Common myeloid progenitor, CD34-positive (primary cell): Measurements from ENCODE around the gene RBM12.
A peak's percentile ranks its signal among the peaks of the same experiment; 100 is the strongest.

Source experiments
- CTCF ChIA-PET: fragments of 350-600 bp; sonication (Branson Sonifier 250); formaldehyde crosslinking; loops from one replicate; lab custom pipeline; 2021; ENCODE audit warnings: antibody characterized with exemption; lab: Charles Lee
- POLR2A ChIA-PET: fragments of 350-600 bp; sonication (Branson Sonifier 250); formaldehyde crosslinking; loops from one replicate; lab custom pipeline; 2021; ENCODE audit warnings: antibody characterized with exemption; lab: Charles Lee
- DNase-seq, 3 donors: peaks; one replicate each; pipeline versions ENCODE4 v3.0.0 to v3.0.0-alpha.2; 2013
- H3K27ac ChIP-seq, 2 experiments: 1 replicate in 1 of 2; 2 replicates in 1 of 2; pipeline ENCODE4 v1.7.0; 2013; ENCODE audit warnings: inconsistent platforms in 2 of 2, low read length in 2 of 2, mild to moderate bottlenecking in 2 of 2, low read depth in 1 of 2, moderate library complexity in 1 of 2; ENCODE audit not compliant: severe bottlenecking in 2 of 2, insufficient read depth in 1 of 2, poor library complexity in 1 of 2
- H3K27me3 ChIP-seq, 5 experiments: replicated peaks in 2 of 5; 1 replicate in 3 of 5; 2 replicates in 2 of 5; pipeline versions ENCODE4 v1.6.1 to v1.7.0; 2013; ENCODE audit warnings: low read length in 4 of 5, mild to moderate bottlenecking in 2 of 5, moderate library complexity in 2 of 5, inconsistent platforms in 1 of 5; ENCODE audit not compliant: insufficient read depth in 5 of 5, control insufficient read depth in 4 of 5
- H3K36me3 ChIP-seq, 4 experiments: 1 replicate in 2 of 4; 2 replicates in 2 of 4; pipeline versions ENCODE4 v1.6.1 to v1.7.0; 2013; ENCODE audit warnings: low read length in 3 of 4, control low read depth in 1 of 4, mild to moderate bottlenecking in 1 of 4; ENCODE audit not compliant: control insufficient read depth in 4 of 4, insufficient read depth in 4 of 4
- H3K4me1 ChIP-seq, 4 experiments: 1 replicate in 3 of 4; 2 replicates in 1 of 4; pipeline versions ENCODE4 v1.6.1 to v1.7.1; 2013; ENCODE audit warnings: low read length in 3 of 4, mild to moderate bottlenecking in 3 of 4, control low read depth in 1 of 4, inconsistent platforms in 1 of 4, moderate library complexity in 1 of 4; ENCODE audit not compliant: control insufficient read depth in 4 of 4, insufficient read depth in 4 of 4; ENCODE audit errors: control extremely low read depth in 1 of 4
- H3K4me3 ChIP-seq, 7 experiments: 1 replicate in 4 of 7; 2 replicates in 3 of 7; pipeline versions ENCODE4 v1.5.1 to v1.7.0; 2013; ENCODE audit warnings: mild to moderate bottlenecking in 7 of 7, low read length in 6 of 7, moderate library complexity in 6 of 7, inconsistent platforms in 2 of 7, low read depth in 2 of 7, control low read depth in 1 of 7; ENCODE audit not compliant: insufficient read depth in 4 of 7, control insufficient read depth in 1 of 7; ENCODE audit errors: extremely low read depth in 1 of 7
- H3K9me3 ChIP-seq, 5 experiments: 1 replicate in 4 of 5; 2 replicates in 1 of 5; pipeline versions ENCODE4 v1.6.1 to v1.7.1; 2013; ENCODE audit warnings: low read length in 4 of 5, mild to moderate bottlenecking in 2 of 5, inconsistent platforms in 1 of 5, low read depth in 1 of 5, moderate library complexity in 1 of 5; ENCODE audit not compliant: control insufficient read depth in 4 of 5, insufficient read depth in 2 of 5; ENCODE audit errors: control extremely low read depth in 1 of 5
- WGBS: methylation state at CpG from one replicate; pipeline ENCODE4 v1.1.5; 2013; ENCODE audit not compliant: insufficient coverage; 5-methylcytosine and 5-hydroxymethylcytosine counted together

RBM12 gene

DNA sequence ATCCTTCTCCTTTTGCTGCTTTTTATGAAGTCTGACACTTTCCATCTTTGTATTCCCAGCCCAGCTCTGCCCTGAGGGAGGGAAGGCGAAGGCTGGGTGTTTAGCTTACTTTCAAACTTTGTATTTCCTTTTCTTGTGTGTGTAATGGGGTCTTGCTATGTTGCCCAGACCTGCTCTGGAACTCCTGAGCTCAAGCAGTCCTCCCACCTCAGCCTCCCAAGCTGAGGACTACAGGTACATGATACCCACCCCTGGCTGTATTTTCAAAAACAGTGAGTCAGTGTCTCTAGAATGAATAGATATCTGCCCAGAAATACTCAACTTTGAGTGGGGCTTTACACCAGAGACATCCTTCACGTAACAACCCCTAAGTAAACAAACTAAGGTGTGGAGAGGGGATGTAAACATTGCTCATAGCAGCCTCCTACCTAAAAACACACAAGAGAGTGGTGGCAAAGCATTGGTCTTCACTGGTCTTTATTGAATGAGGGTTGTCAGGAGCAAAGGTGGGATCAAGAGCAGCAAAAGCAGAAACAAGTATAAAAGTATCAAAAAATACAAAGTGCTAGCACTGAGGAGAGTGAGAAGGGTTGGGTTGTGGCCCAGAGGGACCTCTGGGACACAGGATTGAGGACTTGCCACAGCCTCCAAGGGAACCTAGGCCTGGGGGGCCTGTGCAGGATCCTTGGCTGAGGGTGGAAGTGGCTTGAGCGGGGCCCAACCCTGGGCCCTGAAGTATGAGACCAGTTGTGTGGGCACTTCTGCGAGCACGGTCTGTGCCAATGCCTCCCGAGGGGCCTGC lies 38.9 kb downstream of the RBM12 start:
- 100% methylated on average over 5 of the region's 6 CpGs for WGBS
- Histone ChIP-seq H3K9me3 (no peaks in the 10 kb centered on the region), H3K36me3 (peaks cover 18 to 66% (median 49%) of the 10 kb centered on the region in 4 experiments), H3K4me3 (no peak overlapping the region), H3K27ac (no peak overlapping the region), H3K4me1 (no peaks in the 10 kb centered on the region), H3K27me3 (no peaks in the 10 kb centered on the region)
- no peak for DNase-seq
- POLR2A ChIA-PET, result no interaction called here
- CTCF ChIA-PET, result no interaction called here

DNA sequence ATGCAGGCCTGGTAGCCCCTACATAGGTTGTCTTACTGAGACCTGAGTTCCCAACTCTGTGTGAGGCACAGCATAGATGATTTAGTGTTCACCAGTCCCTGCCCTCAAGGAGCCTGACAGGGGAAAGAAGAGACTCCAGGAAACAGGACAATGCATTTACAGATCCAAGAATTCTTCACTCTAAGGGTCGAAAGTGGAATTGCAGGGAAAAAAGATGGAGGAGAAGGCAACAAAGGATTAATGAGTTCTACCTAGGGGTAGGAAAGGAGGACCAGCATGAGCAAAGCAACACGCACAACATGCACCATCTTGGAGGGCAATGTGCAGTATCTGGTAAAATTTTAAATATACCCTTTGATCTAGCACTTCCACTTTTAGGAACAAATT lies 43.1 kb downstream of the RBM12 start:
- H3K27ac ChIP-seq, result no peak overlapping the region
- ChIA-PET CTCF (interaction anchor here (0.6 to 3.8 kb wide), 7 partner anchors 9 to 167 kb away, joined by 3 to 29 read pairs (median 3); no protein-coding TSS in a partner anchor), POLR2A (interaction anchor here (0.6 kb wide), 1 partner anchor 106 kb away, joined by 3 read pairs; no protein-coding TSS in a partner anchor)
- H3K36me3 ChIP-seq, result peaks cover 6 to 28% (median 21%) of the 10 kb centered on the region in 4 experiments
- H3K4me1 ChIP-seq, result peaks cover 0 to 34% (median 31%) of the 10 kb centered on the region in 4 experiments
- no peaks in the 10 kb centered on the region for H3K9me3 ChIP-seq
- DNase-seq, result no peak
- WGBS, result 100% methylated on average over 1 of the region's 2 CpGs
- no peak overlapping the region for H3K4me3 ChIP-seq
- peaks cover 0 to 15% (median 4%) of the 10 kb centered on the region in 5 experiments for H3K27me3 ChIP-seq

DNA sequence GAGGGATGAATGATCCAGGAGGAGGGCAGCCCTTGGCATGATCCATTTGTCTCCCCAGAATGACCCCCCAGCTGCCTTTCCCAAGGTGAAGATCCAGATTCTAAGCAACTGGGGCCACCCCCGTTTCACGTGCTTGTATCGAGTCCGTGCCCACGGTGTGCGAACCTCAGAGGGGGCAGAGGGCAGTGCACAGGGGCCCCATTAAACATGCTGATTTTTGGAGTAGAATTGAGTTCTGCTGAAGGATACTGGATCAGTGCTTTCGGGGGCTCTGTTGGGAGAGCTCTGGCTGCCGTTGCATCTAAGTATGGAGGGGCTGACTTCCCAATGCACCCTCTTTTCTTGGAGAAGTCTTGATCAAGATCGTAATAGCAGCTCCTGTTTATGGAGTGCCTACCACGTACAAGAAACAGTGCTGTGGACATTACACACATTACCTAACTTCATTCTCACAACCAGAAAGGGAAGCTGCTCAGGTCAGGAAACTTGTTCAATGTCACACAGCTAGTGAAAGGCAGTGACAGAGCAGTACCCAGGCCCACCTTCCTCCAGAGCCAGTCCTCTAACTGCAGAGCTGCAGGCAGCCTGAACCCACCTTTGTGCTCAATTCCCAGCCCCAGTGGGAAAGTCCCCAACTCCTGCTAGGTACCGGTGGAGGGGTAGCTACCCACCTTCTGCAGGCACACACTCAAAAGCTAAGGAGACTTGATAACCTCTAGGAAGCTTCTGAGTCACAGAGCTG lies 43.7 kb downstream of the RBM12 start:
- Histone ChIP-seq H3K9me3 (no peaks in the 10 kb centered on the region), H3K36me3 (peaks cover 3 to 22% (median 15%) of the 10 kb centered on the region in 4 experiments), H3K4me1 (peaks cover 0 to 35% (median 31%) of the 10 kb centered on the region in 4 experiments), H3K4me3 (no peak overlapping the region), H3K27ac (no peak overlapping the region), H3K27me3 (peaks cover 0 to 15% (median 4%) of the 10 kb centered on the region in 5 experiments)
- POLR2A ChIA-PET, result interaction anchor here (0.6 kb wide), 1 partner anchor 107 kb away, joined by 3 read pairs; no protein-coding TSS in a partner anchor
- WGBS, result 96% methylated on average over 11 of the region's 11 CpGs
- CTCF ChIA-PET, result interaction anchor here (0.6 to 3.8 kb wide), 10 partner anchors 10 to 166 kb away, joined by 3 to 29 read pairs (median 4); no protein-coding TSS in a partner anchor
- no peak for DNase-seq

- CTCF ChIA-PET, result interaction anchor here (0.7 to 3.8 kb wide), 28 partner anchors 10 to 323 kb away, joined by 3 to 29 read pairs (median 4); partner anchors contain the start of genes NFS1 and ROMO1
- WGBS, result 3% methylated on average over 47 of the region's 49 CpGs
- peak; percentile 76 to 87 (median 85) for DNase-seq
- H3K9me3 ChIP-seq, result no peaks in the 10 kb centered on the region
- peak overlapping the region in 6 of 7 experiments; percentile 59 to 87 (median 74) for H3K4me3 ChIP-seq
- peaks cover 3 to 13% (median 10%) of the 10 kb centered on the region in 4 experiments for H3K36me3 ChIP-seq
- no peak overlapping the region for H3K27ac ChIP-seq
- POLR2A ChIA-PET, result interaction anchor here (0.7 kb wide), 1 partner anchor 44 kb away, joined by 3 read pairs; no protein-coding TSS in a partner anchor
- H3K4me1 ChIP-seq, result peaks cover 0 to 41% (median 38%) of the 10 kb centered on the region in 4 experiments
- H3K27me3 ChIP-seq, result peaks cover 0 to 15% (median 4%) of the 10 kb centered on the region in 5 experiments
These were observed 45.3 kb downstream of the RBM12 start for GRCh38 chr20:35619196-35620095.

DNA sequence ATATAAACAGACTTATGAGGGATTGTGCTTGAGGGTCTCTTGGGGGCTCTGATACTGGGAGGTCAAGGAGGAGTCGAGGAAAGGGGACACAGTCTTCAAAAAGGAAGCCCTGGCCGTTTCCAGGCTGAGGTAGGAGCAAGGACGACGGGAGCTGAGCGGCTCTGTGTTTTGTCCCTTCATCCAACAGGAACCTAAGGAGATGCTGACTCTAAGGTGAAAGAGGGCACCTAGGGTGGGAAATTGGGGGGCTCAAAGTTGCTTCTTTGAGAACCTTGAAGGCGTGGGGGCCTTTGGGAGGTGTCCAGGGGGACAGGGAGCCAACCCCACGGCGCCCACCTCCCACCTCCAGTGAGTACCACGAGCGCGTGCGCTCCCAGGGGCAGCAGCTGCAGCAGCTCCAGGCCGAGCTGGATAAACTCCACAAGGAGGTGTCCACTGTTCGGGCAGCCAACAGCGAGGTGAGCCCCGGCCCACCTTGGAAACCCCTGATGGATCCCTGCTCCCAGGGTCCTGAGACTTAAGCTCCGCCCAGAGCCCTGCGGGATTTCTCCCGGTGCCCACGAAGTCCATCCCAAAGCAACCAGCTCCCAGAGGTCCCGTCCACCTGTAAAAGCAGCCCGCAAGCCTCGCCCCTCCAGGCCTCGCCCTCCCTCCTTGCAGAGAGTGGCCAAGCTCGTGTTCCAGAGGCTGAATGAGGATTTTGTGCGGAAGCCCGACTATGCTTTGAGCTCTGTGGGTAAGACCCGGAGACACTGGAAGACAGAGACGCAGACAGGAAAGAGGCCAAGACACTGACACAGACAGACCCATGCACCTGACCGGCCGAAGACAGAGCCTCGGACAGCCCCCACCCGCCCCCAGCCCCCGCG lies 46.2 kb downstream of the RBM12 start:
- DNase-seq, result peak in 2 of 3 donors; percentile 26 to 31
- ChIA-PET POLR2A (interaction anchor here (1.0 kb wide), 1 partner anchor 14 kb away, joined by 3 read pairs; no protein-coding TSS in a partner anchor), CTCF (interaction anchor here (0.7 to 3.8 kb wide), 27 partner anchors 9 to 324 kb away, joined by 3 to 29 read pairs (median 5); partner anchors contain the start of genes NFS1 and ROMO1)
- no peak overlapping the region for H3K27ac ChIP-seq
- H3K4me1 ChIP-seq, result peaks cover 0 to 41% (median 38%) of the 10 kb centered on the region in 4 experiments
- H3K36me3 ChIP-seq, result peaks cover 3 to 12% (median 8%) of the 10 kb centered on the region in 4 experiments
- H3K27me3 ChIP-seq, result peaks cover 0 to 15% (median 4%) of the 10 kb centered on the region in 5 experiments
- no peaks in the 10 kb centered on the region for H3K9me3 ChIP-seq
- H3K4me3 ChIP-seq, result peak overlapping the region; percentile 30 to 87 (median 70)
- WGBS, result 11% methylated on average over 25 of the region's 35 CpGs
